ENCODE measurements around the gene APOB. TPM values are rescaled to one million over a fixed set of nuclear protein-coding genes. Genes with fewer than 3 reads are reported as not detected.

Gene APOB
- total and polyA plus RNA-seq, 2 donors: 0.07 to 0.09 TPM

DNA sequence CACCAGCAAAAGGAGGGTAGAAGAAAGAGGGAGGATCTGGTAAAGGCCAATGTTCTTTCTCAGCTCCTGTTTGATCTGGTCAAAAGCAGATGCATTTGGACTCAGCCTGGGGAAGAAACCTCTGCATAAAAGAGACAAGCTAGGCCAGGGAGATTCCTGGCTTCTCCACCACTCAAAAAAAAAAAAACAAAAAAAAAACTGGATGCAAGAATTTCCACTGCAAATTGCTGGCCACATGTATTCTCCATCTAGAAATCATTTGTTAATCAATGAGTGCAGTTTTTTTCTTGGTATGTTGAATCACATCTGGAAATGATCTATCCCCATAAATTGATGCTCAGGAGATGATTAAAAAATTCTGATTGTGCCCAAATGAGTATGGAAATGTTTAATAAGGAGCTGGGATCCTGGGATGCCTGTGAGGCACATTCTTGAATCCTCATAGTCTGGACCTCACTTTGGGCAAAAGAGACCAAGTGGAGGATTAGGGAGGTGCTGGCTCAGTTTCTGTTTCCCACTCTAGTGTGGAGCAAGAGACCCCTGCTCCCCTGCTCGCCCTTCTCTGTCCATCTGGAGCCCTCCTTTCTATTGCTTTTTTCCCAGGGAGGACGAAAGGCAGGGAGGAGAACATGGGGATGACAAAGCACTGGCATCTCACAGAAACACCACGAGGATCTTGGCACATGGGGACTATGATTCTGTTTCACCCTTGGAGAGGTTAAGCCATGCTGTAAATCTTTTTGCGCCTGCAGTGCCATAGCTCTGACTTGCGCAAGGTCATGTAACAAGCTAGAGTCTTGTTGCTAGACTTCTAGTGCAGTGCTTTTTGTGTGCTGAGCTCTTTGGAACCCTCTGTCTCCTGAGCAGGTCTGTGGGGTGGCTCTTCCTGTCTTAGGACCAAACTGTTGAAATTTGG lies 57.6 kb downstream of the APOB start:
- H3K4me1 ChIP-seq (ENCODE audit: control insufficient read depth in 2 of 2, insufficient read depth in 2 of 2, low read length in 2 of 2): no peaks in the 10 kb centered on the region
- H3K9me3 ChIP-seq (ENCODE audit: control insufficient read depth in 2 of 2, insufficient read depth in 1 of 2, low read length in 1 of 2): no peaks in the 10 kb centered on the region
- no peak overlapping the region for H3K27ac ChIP-seq (ENCODE audit: low read depth in 1 of 2, low read length in 1 of 2)
- no peaks in the 10 kb centered on the region for H3K27me3 ChIP-seq (ENCODE audit: control insufficient read depth in 2 of 2, insufficient read depth in 1 of 2, low read length in 1 of 2)
- DNase-seq (ENCODE audit: low read depth in 6 of 9, low spot score in 9 of 9): no peak
- H3K4me3 ChIP-seq (ENCODE audit: low read length in 2 of 2): no peak overlapping the region
- no peaks in the 10 kb centered on the region for H3K36me3 ChIP-seq (ENCODE audit: control insufficient read depth in 2 of 2, insufficient read depth in 2 of 2, low read length in 1 of 2)
- WGBS: 85% methylated on average over 5 of the region's 5 CpGs

DNA sequence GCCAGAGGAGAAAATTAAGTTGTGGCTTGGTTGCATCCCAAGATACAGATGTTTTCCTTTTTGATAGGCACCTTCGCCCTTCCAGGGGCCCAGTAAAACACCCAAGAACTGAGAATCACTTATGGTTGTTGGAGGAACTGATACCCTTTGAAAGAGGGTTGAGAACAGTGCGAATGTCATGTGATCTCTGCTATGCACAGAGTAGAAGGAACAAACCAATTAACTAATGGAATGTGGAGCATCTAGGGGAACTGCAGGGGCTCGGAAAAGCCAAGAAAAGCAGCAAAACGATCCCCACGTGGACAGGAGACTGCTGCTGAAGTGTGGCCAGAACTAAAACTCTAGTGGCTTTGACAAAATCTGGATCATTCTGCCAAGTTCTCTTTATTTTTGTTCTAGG lies 58.8 kb downstream of the APOB start:
- Histone ChIP-seq H3K27me3 (ENCODE audit: control insufficient read depth in 2 of 2, insufficient read depth in 1 of 2, low read length in 1 of 2) (no peaks in the 10 kb centered on the region), H3K9me3 (ENCODE audit: control insufficient read depth in 2 of 2, insufficient read depth in 1 of 2, low read length in 1 of 2) (no peaks in the 10 kb centered on the region), H3K36me3 (ENCODE audit: control insufficient read depth in 2 of 2, insufficient read depth in 2 of 2, low read length in 1 of 2) (no peaks in the 10 kb centered on the region), H3K27ac (ENCODE audit: low read depth in 1 of 2, low read length in 1 of 2) (no peak overlapping the region), H3K4me3 (ENCODE audit: low read length in 2 of 2) (no peak overlapping the region), H3K4me1 (ENCODE audit: control insufficient read depth in 2 of 2, insufficient read depth in 2 of 2, low read length in 2 of 2) (no peaks in the 10 kb centered on the region)
- DNase-seq (ENCODE audit: low read depth in 6 of 9, low spot score in 9 of 9): no peak
- 58% methylated on average over 5 of the region's 5 CpGs for WGBS

DNA sequence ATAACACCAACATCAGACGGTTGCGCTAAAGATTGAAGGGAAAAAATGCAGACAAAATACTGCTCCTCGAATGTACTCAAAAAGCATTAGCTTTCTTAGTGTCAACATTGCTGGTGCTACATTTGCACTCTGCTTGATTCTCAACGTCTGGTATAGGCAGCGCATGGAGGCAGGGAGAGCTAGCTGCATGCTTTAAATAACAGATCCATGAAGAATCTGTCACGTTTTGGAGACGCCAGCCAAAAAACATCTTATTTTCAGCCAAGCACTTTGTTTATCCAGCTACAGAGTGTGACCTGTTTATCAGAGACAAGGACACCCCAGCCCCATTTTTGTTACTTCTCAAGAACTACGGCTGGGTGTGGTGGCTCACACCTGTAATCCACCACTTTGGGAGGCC lies 59.5 kb downstream of the APOB start:
- H3K27me3 ChIP-seq (ENCODE audit: control insufficient read depth in 2 of 2, insufficient read depth in 1 of 2, low read length in 1 of 2): no peaks in the 10 kb centered on the region
- DNase-seq (ENCODE audit: low read depth in 6 of 9, low spot score in 9 of 9): no peak
- 92% methylated on average over 8 of the region's 8 CpGs for WGBS

DNA sequence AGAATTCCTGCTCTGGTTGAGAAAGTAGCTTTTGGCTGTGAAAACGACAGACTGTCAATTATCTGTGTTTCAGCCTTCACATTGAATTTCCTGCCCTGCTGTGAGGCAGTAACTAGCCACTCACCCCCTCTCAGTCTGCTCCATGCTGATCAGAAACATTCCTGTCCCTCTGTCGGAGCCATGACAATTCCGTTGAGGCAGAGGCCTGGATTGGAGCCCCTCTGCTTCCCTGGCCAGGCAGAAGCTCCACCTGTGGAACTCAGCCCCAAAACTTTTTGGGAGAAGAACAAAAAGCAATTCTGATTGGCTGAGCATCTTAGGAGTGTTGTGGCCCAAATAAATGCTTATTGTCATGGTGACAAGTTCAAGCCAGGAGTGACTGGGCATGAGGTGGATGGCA lies 60.0 kb downstream of the APOB start:
- no peaks in the 10 kb centered on the region for H3K4me1 ChIP-seq (ENCODE audit: control insufficient read depth in 2 of 2, insufficient read depth in 2 of 2, low read length in 2 of 2)
- no peaks in the 10 kb centered on the region for H3K36me3 ChIP-seq (ENCODE audit: control insufficient read depth in 2 of 2, insufficient read depth in 2 of 2, low read length in 1 of 2)
- no peak overlapping the region for H3K27ac ChIP-seq (ENCODE audit: low read depth in 1 of 2, low read length in 1 of 2)
- no peak for DNase-seq (ENCODE audit: low read depth in 6 of 9, low spot score in 9 of 9)
- WGBS: 31% methylated on average over 3 of the region's 3 CpGs
- no peaks in the 10 kb centered on the region for H3K9me3 ChIP-seq (ENCODE audit: control insufficient read depth in 2 of 2, insufficient read depth in 1 of 2, low read length in 1 of 2)
- H3K27me3 ChIP-seq (ENCODE audit: control insufficient read depth in 2 of 2, insufficient read depth in 1 of 2, low read length in 1 of 2): no peaks in the 10 kb centered on the region
- no peak overlapping the region for H3K4me3 ChIP-seq (ENCODE audit: low read length in 2 of 2)

More for the DNA sequence above, 59.5 kb downstream of the APOB start:
- H3K4me1 ChIP-seq (ENCODE audit: control insufficient read depth in 2 of 2, insufficient read depth in 2 of 2, low read length in 2 of 2): no peaks in the 10 kb centered on the region
- no peaks in the 10 kb centered on the region for H3K36me3 ChIP-seq (ENCODE audit: control insufficient read depth in 2 of 2, insufficient read depth in 2 of 2, low read length in 1 of 2)
- H3K27ac ChIP-seq (ENCODE audit: low read depth in 1 of 2, low read length in 1 of 2): no peak overlapping the region
- H3K4me3 ChIP-seq (ENCODE audit: low read length in 2 of 2): no peak overlapping the region
- no peaks in the 10 kb centered on the region for H3K9me3 ChIP-seq (ENCODE audit: control insufficient read depth in 2 of 2, insufficient read depth in 1 of 2, low read length in 1 of 2)

DNA sequence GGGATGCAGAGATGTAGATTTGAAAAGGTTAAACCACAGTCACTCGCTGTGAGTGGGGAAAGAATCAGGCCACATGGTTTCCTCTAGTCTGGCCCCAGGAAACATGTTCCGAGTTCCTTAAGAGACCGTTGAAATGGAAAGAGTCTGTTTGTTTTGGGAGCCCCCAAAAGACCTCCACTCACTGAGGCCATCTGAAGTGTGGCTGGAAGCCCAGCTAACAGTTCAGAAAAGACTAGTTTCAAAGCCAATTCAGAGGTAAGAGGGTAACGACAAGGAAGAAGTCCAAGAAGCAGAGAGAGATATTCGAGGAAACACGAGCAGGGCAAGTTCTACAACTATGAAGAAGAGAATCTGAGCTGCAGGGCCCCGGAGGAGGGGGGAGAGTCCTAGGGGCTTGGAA lies 61.0 kb downstream of the APOB start:
- Histone ChIP-seq H3K4me1 (ENCODE audit: control insufficient read depth in 2 of 2, insufficient read depth in 2 of 2, low read length in 2 of 2) (no peaks in the 10 kb centered on the region), H3K36me3 (ENCODE audit: control insufficient read depth in 2 of 2, insufficient read depth in 2 of 2, low read length in 1 of 2) (no peaks in the 10 kb centered on the region), H3K27ac (ENCODE audit: low read depth in 1 of 2, low read length in 1 of 2) (no peak overlapping the region), H3K4me3 (ENCODE audit: low read length in 2 of 2) (no peak overlapping the region), H3K9me3 (ENCODE audit: control insufficient read depth in 2 of 2, insufficient read depth in 1 of 2, low read length in 1 of 2) (no peaks in the 10 kb centered on the region), H3K27me3 (ENCODE audit: control insufficient read depth in 2 of 2, insufficient read depth in 1 of 2, low read length in 1 of 2) (no peaks in the 10 kb centered on the region)
- DNase-seq (ENCODE audit: low read depth in 6 of 9, low spot score in 9 of 9): no peak
- 71% methylated on average over 7 of the region's 7 CpGs for WGBS

DNA sequence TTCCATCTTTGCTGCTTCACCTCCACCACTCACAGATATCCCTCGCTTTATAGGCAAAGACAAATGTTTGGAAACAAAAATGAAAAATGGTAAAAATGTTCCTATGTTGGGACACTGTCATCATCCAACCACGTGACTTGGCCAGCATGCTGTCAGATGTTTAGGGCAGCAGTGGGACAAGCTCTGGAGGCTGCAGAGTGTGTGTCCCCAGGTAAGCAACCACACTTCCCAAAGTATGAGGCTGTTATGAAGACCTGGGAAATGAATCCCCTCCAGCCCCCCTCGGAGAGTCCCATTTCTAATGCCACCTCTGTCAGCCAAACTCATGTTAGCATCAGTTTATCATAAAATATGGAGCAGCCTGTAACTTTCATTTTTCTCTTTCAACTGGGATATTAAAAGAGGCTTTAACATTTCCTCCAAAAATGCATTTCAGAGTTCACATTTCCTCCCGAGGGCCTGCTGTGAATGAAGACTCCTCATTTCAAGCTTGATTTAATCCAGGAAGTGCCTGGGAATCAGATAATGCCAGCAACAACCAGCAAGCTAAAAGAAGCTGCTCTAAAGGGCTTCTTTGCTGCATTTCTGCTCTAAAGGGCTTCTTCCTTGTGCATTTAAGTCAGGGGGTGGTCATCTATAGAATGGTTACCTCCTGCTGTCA lies 66.2 kb downstream of the APOB start:
- WGBS: 61% methylated on average over 4 of the region's 4 CpGs
- no peak overlapping the region for H3K27ac ChIP-seq (ENCODE audit: low read depth in 1 of 2, low read length in 1 of 2)

DNA sequence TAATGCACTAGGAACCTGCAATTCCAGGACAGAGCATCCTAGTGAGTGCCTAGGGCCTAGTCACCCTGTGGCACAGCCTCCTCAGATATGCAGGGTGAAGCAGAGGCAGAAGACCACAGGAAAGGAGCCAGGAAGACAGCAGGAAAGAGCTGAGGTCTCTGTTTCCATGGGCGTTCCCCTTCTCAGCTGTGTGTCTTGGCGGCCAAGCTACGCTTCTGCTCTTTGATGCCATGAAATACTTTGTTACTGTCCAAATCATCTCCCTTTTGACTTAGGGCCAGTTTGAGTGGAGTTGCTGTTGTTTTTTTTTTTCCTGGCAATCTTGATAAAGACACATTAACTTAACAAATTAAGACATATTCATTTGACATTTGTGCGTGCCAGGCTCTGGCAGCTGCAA lies 67.3 kb downstream of the APOB start:
- DNase-seq (ENCODE audit: low read depth in 6 of 9, low spot score in 9 of 9): no peak
- Histone ChIP-seq H3K27me3 (ENCODE audit: control insufficient read depth in 2 of 2, insufficient read depth in 1 of 2, low read length in 1 of 2) (no peaks in the 10 kb centered on the region), H3K4me3 (ENCODE audit: low read length in 2 of 2) (no peak overlapping the region), H3K4me1 (ENCODE audit: control insufficient read depth in 2 of 2, insufficient read depth in 2 of 2, low read length in 2 of 2) (no peaks in the 10 kb centered on the region), H3K36me3 (ENCODE audit: control insufficient read depth in 2 of 2, insufficient read depth in 2 of 2, low read length in 1 of 2) (no peaks in the 10 kb centered on the region), H3K9me3 (ENCODE audit: control insufficient read depth in 2 of 2, insufficient read depth in 1 of 2, low read length in 1 of 2) (no peaks in the 10 kb centered on the region), H3K27ac (ENCODE audit: low read depth in 1 of 2, low read length in 1 of 2) (no peak overlapping the region)
- WGBS: 90% methylated on average over 4 of the region's 4 CpGs

More for the DNA sequence above, 66.2 kb downstream of the APOB start:
- no peaks in the 10 kb centered on the region for H3K36me3 ChIP-seq (ENCODE audit: control insufficient read depth in 2 of 2, insufficient read depth in 2 of 2, low read length in 1 of 2)
- H3K4me1 ChIP-seq (ENCODE audit: control insufficient read depth in 2 of 2, insufficient read depth in 2 of 2, low read length in 2 of 2): no peaks in the 10 kb centered on the region
- no peaks in the 10 kb centered on the region for H3K27me3 ChIP-seq (ENCODE audit: control insufficient read depth in 2 of 2, insufficient read depth in 1 of 2, low read length in 1 of 2)
- H3K9me3 ChIP-seq (ENCODE audit: control insufficient read depth in 2 of 2, insufficient read depth in 1 of 2, low read length in 1 of 2): no peaks in the 10 kb centered on the region
- DNase-seq (ENCODE audit: low read depth in 6 of 9, low spot score in 9 of 9): no peak
- H3K4me3 ChIP-seq (ENCODE audit: low read length in 2 of 2): no peak overlapping the region

DNA sequence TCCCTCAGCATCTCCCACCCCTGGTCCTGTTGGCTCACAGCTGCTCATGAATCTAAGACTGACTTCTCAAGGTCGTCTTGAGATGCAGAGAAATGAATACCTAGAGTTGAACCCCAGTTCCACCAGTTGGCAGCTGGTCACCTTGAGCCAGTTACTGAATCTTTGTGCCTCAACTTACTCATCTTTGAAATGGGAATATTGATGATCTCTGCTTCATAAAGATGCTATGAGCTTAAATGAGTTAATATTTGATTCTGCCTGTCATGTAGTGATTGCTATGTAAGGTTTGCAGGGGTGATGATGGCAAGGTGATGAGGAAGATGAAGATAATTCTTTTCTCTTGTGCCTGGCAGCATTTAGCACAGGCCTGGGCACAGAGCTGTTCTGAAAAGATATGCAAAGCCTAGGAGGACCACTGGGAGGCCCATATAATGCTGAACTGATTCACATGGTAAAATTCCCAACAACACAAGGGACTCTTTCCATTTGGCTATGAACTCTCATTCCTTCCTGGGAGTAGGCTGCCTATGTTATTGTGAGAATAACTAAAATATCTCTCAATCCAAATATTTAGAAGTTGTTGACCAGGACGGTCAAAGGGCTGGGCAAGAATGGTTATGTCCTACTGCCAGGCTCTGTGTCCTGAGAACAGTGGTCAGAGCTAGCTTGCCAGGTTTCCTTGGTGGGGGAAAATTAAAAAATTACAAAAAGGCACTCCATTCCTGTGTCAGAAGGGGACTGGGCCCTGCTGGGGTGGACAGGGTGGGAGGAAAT lies 70.9 kb downstream of the APOB start:
- no peaks in the 10 kb centered on the region for H3K27me3 ChIP-seq (ENCODE audit: control insufficient read depth in 2 of 2, insufficient read depth in 1 of 2, low read length in 1 of 2)
- WGBS: 90% methylated on average over 2 of the region's 2 CpGs
- DNase-seq (ENCODE audit: low read depth in 6 of 9, low spot score in 9 of 9): no peak
- no peaks in the 10 kb centered on the region for H3K9me3 ChIP-seq (ENCODE audit: control insufficient read depth in 2 of 2, insufficient read depth in 1 of 2, low read length in 1 of 2)
- no peaks in the 10 kb centered on the region for H3K4me1 ChIP-seq (ENCODE audit: control insufficient read depth in 2 of 2, insufficient read depth in 2 of 2, low read length in 2 of 2)
- H3K27ac ChIP-seq (ENCODE audit: low read depth in 1 of 2, low read length in 1 of 2): no peak overlapping the region
- no peaks in the 10 kb centered on the region for H3K36me3 ChIP-seq (ENCODE audit: control insufficient read depth in 2 of 2, insufficient read depth in 2 of 2, low read length in 1 of 2)
- H3K4me3 ChIP-seq (ENCODE audit: low read length in 2 of 2): no peak overlapping the region

DNA sequence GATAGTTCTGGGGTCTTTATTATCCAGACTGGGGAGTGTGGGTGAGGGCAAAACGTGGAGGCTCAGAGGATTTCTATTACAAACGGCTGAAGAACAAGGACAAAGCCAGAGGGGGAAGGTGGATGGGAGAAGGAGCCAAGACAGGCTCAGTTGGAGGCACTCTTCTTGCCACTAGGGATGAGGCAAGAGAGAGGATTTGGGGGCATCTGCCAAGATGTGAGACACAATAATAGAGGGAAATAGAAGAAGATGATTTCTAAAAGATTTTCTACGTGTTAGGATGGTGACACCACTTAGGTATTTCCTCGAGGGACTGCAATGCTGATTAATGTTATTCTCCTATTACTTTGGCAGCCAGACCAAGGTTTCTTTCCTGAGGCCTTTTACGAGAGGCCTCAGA lies 71.8 kb downstream of the APOB start:
- no peak overlapping the region for H3K27ac ChIP-seq (ENCODE audit: low read depth in 1 of 2, low read length in 1 of 2)
- WGBS: 78% methylated on average over 5 of the region's 5 CpGs
- H3K27me3 ChIP-seq (ENCODE audit: control insufficient read depth in 2 of 2, insufficient read depth in 1 of 2, low read length in 1 of 2): no peaks in the 10 kb centered on the region
- no peaks in the 10 kb centered on the region for H3K4me1 ChIP-seq (ENCODE audit: control insufficient read depth in 2 of 2, insufficient read depth in 2 of 2, low read length in 2 of 2)
- no peaks in the 10 kb centered on the region for H3K9me3 ChIP-seq (ENCODE audit: control insufficient read depth in 2 of 2, insufficient read depth in 1 of 2, low read length in 1 of 2)
- H3K4me3 ChIP-seq (ENCODE audit: low read length in 2 of 2): no peak overlapping the region
- no peaks in the 10 kb centered on the region for H3K36me3 ChIP-seq (ENCODE audit: control insufficient read depth in 2 of 2, insufficient read depth in 2 of 2, low read length in 1 of 2)
- DNase-seq (ENCODE audit: low read depth in 6 of 9, low spot score in 9 of 9): no peak

All from thymus (tissue), 11 donors.